H1 (cell line): Measurements from ENCODE around the gene ARHGAP26. TPM values are rescaled to one million over a fixed set of nuclear protein-coding genes. Genes with fewer than 3 reads are reported as not detected.

Experiments used
- CTCF ChIA-PET: fragments of 300-600 bp; sonication (Branson Sonifier 250); formaldehyde crosslinking; loops from one replicate; lab custom pipeline; 2021; ENCODE audit not compliant: partially characterized antibody; lab: Charles Lee
- POLR2A ChIA-PET: fragments of 300-600 bp; sonication (Branson Sonifier 250); formaldehyde crosslinking; loops from one replicate; lab custom pipeline; 2021; ENCODE audit warnings: inconsistent platforms; ENCODE audit not compliant: partially characterized antibody; lab: Charles Lee
- DNase-seq, 2 experiments: peaks; one replicate each; pipeline versions ENCODE4 v3.0.0 to v3.0.0-alpha.2; 2010 to 2022; ENCODE audit warnings: low spot score in 2 of 2, low read depth in 1 of 2, mixed read lengths in 1 of 2
- FAIRE-seq: peaks from 2 replicates; lab custom pipeline; 2011; peaks lifted over from hg19 to GRCh38; lab: Jason Lieb, UNC
- H2AFZ ChIP-seq: 2 replicates; pipeline ENCODE4 v1.8.1; 2012; ENCODE audit warnings: low read length, inconsistent platforms
- H2AK5ac ChIP-seq: 2 replicates; pipeline ENCODE4 v1.6.1; 2013; ENCODE audit warnings: low read depth, low read length
- H2BK120ac ChIP-seq: replicated peaks from 2 replicates; pipeline ENCODE3; 2013; ENCODE audit warnings: low read depth, low read length, inconsistent platforms
- H2BK12ac ChIP-seq: 2 replicates; pipeline ENCODE4 v1.6.1; 2013; ENCODE audit warnings: low read depth, low read length
- H2BK15ac ChIP-seq: 2 replicates; pipeline ENCODE4 v1.6.1; 2013; ENCODE audit warnings: low read length
- H2BK20ac ChIP-seq: 2 replicates; pipeline ENCODE4 v1.6.1; 2013; ENCODE audit warnings: low read length
- H2BK5ac ChIP-seq: 2 replicates; pipeline ENCODE4 v1.6.1; 2013; ENCODE audit warnings: low read depth, low read length
- H3K14ac ChIP-seq: 2 replicates; pipeline ENCODE4 v1.6.1; 2013; ENCODE audit warnings: inconsistent platforms; ENCODE audit not compliant: insufficient read length
- H3K18ac ChIP-seq: 2 replicates; pipeline ENCODE4 v1.6.1; 2013; ENCODE audit warnings: low read length; ENCODE audit errors: extremely low read depth
- H3K23ac ChIP-seq: 2 replicates; pipeline ENCODE4 v1.6.1; 2013; ENCODE audit warnings: inconsistent platforms; ENCODE audit not compliant: insufficient read length
- H3K23me2 ChIP-seq: 2 replicates; pipeline ENCODE4 v1.6.1; 2013; ENCODE audit warnings: low read depth, low read length
- H3K27ac ChIP-seq: 2 replicates; pipeline ENCODE4 v1.6.1; 2011; ENCODE audit warnings: low read depth, low read length, inconsistent platforms
- H3K27me3 ChIP-seq, 4 experiments: replicated peaks in 1 of 4; 1 replicate in 1 of 4; 2 replicates in 3 of 4; pipeline versions ENCODE4 v1.6.1 to v1.8.1; 2011 to 2013; ENCODE audit warnings: low read length in 3 of 4, mild to moderate bottlenecking in 3 of 4, inconsistent platforms in 2 of 4, mixed read lengths in 2 of 4, moderate library complexity in 1 of 4; ENCODE audit not compliant: control insufficient read depth in 3 of 4, insufficient read depth in 3 of 4; ENCODE audit errors: extremely low read depth in 1 of 4
- H3K36me3 ChIP-seq, 4 experiments: 2 replicates each; pipeline versions ENCODE4 v1.6.1 to v1.8.1; 2011 to 2013; ENCODE audit warnings: mild to moderate bottlenecking in 4 of 4, low read length in 3 of 4, moderate library complexity in 2 of 4, control low read depth in 1 of 4, inconsistent platforms in 1 of 4; ENCODE audit not compliant: insufficient read depth in 4 of 4, control insufficient read depth in 2 of 4
- H3K4ac ChIP-seq: replicated peaks from 2 replicates; pipeline ENCODE3; 2013; ENCODE audit warnings: low read length, low read depth, mixed read lengths, inconsistent platforms; ENCODE audit not compliant: insufficient read length
- H3K4me1 ChIP-seq, 4 experiments: replicated peaks in 1 of 4; 1 replicate in 1 of 4; 2 replicates in 3 of 4; pipeline versions ENCODE4 v1.6.1 to v1.8.1; 2011 to 2013; ENCODE audit warnings: low read length in 3 of 4, inconsistent platforms in 2 of 4, mixed read lengths in 1 of 4; ENCODE audit not compliant: insufficient read depth in 4 of 4, control insufficient read depth in 3 of 4
- H3K4me2 ChIP-seq, 2 experiments: 2 replicates each; pipeline versions ENCODE4 v1.6.1 to v1.8.1; 2011 to 2013; ENCODE audit warnings: low read depth in 2 of 2, low read length in 2 of 2, control low read depth in 1 of 2, inconsistent platforms in 1 of 2, mild to moderate bottlenecking in 1 of 2; ENCODE audit not compliant: insufficient read depth in 1 of 2
- H3K4me3 ChIP-seq, 4 experiments: fragments of 200-600, 300-600 bp in 1 of 4; sonication (generic), shearing (Covaris generic), sonication (Bioruptor Twin) in 1 of 4; 2 replicates each; pipeline versions ENCODE4 v1.5.1 to v1.8.1; 2011 to 2016; ENCODE audit warnings: low read length in 4 of 4, low read depth in 3 of 4, control low read depth in 2 of 4, inconsistent platforms in 2 of 4, mild to moderate bottlenecking in 2 of 4, mixed read lengths in 1 of 4, moderate library complexity in 1 of 4; ENCODE audit not compliant: insufficient read depth in 2 of 4; ENCODE audit errors: extremely low read depth in 1 of 4
- H3K56ac ChIP-seq: replicated peaks from 2 replicates; pipeline ENCODE3; 2013; ENCODE audit warnings: low read depth, mild to moderate bottlenecking, mixed read lengths, low read length, inconsistent platforms; ENCODE audit not compliant: insufficient read length
- H3K79me1 ChIP-seq: 2 replicates; pipeline ENCODE4 v1.6.1; 2013; ENCODE audit warnings: low read depth, low read length, control low read depth
- H3K79me2 ChIP-seq, 2 experiments: 2 replicates each; pipeline versions ENCODE4 v1.6.1 to v1.8.1; 2012 to 2013; ENCODE audit warnings: low read length in 2 of 2, mild to moderate bottlenecking in 2 of 2, inconsistent platforms in 1 of 2; ENCODE audit not compliant: insufficient read depth in 2 of 2, control insufficient read depth in 1 of 2
- H3K9ac ChIP-seq, 4 experiments: replicated peaks in 1 of 4; 1 replicate in 1 of 4; 2 replicates in 3 of 4; pipeline versions ENCODE4 v1.6.1 to v1.8.1; 2011 to 2013; ENCODE audit warnings: low read depth in 3 of 4, low read length in 3 of 4, control low read depth in 2 of 4, mild to moderate bottlenecking in 2 of 4, moderate library complexity in 2 of 4, inconsistent platforms in 1 of 4; ENCODE audit errors: extremely low read depth in 1 of 4
- H3K9me3 ChIP-seq, 2 experiments: 2 replicates each; pipeline versions ENCODE4 v1.6.1 to v1.8.1; 2012 to 2013; ENCODE audit warnings: mild to moderate bottlenecking in 2 of 2, moderate library complexity in 2 of 2, control low read depth in 1 of 2, inconsistent platforms in 1 of 2, low read depth in 1 of 2, low read length in 1 of 2, mixed read lengths in 1 of 2; ENCODE audit not compliant: insufficient read depth in 2 of 2
- H4K20me1 ChIP-seq, 2 experiments: replicated peaks in 1 of 2; 2 replicates each; pipeline versions ENCODE3 to v1.8.1; 2011 to 2013; ENCODE audit warnings: inconsistent platforms in 2 of 2, low read length in 2 of 2, mild to moderate bottlenecking in 1 of 2; ENCODE audit not compliant: insufficient read depth in 2 of 2, control insufficient read depth in 1 of 2
- H4K5ac ChIP-seq: 2 replicates; pipeline ENCODE4 v1.6.1; 2013; ENCODE audit warnings: low read length, low read depth, mixed read lengths, inconsistent platforms; ENCODE audit not compliant: insufficient read length
- H4K8ac ChIP-seq: 2 replicates; pipeline ENCODE4 v1.8.0; 2013; ENCODE audit warnings: mild to moderate bottlenecking, moderate library complexity, low read length, inconsistent platforms; ENCODE audit not compliant: insufficient read depth; ENCODE audit errors: extremely low read depth
- H4K91ac ChIP-seq: replicated peaks from 2 replicates; pipeline ENCODE3; 2013; ENCODE audit warnings: low read length, mixed read lengths, inconsistent platforms; ENCODE audit not compliant: insufficient read length
- GTF2F1 ChIP-seq: IDR thresholded peaks from 2 replicates; pipeline ENCODE4 v1.6.1; 2012; ENCODE audit warnings: low read depth, low read length, improper control_type of control experiment, borderline replicate concordance
- KDM1A ChIP-seq: fragments of 200-600, 300-600 bp; sonication (generic); IDR thresholded peaks from 2 replicates; pipeline ENCODE4 v1.7.1; 2016; ENCODE audit warnings: mild to moderate bottlenecking, low read length, borderline replicate concordance
- KDM4A ChIP-seq: IDR thresholded peaks from one replicate; pipeline ENCODE4 v1.7.1; 2012; ENCODE audit warnings: low read depth, mild to moderate bottlenecking, moderate library complexity, low read length, inconsistent platforms; ENCODE audit not compliant: severe bottlenecking
- POLR2AphosphoS5 ChIP-seq: IDR thresholded peaks from 2 replicates; pipeline ENCODE4 v1.6.1; 2011; ENCODE audit warnings: low read depth, low read length
- RXRA ChIP-seq: IDR thresholded peaks from 2 replicates; pipeline ENCODE4 v1.6.1; 2011; ENCODE audit warnings: low read depth, mild to moderate bottlenecking, low read length, moderate library complexity; ENCODE audit not compliant: insufficient read depth
- SRF ChIP-seq: IDR thresholded peaks from 2 replicates; pipeline ENCODE4 v1.6.1; 2011; ENCODE audit warnings: mild to moderate bottlenecking, low read depth, low read length, moderate library complexity
- WGBS, 2 experiments: shearing (Covaris generic) in 1 of 2; methylation state at CpG; one replicate each; pipeline versions ENCODE4 v1.1.6 to v1.1.7; 2013 to 2015; ENCODE audit warnings: low lambda C conversion rate in 2 of 2, mixed read lengths in 2 of 2, inconsistent platforms in 1 of 2, low coverage in 1 of 2, missing lambda C conversion rate in 1 of 2; ENCODE audit not compliant: insufficient replicate concordance in 2 of 2, insufficient coverage in 1 of 2, insufficient read length in 1 of 2; ENCODE audit errors: extremely low coverage in 1 of 2, missing lambda C conversion rate in 1 of 2; 5-methylcytosine and 5-hydroxymethylcytosine counted together
- polyA plus RNA-seq, 7 experiments: library from polyadenylated mRNA; depleted of rRNA in 3 of 7; stranded (reverse) in 5 of 7; unstranded in 2 of 7; fragments of >200 nt in 5 of 7; fragments of 200-250 nt in 2 of 7; gene quantifications; 1 replicate in 5 of 7; 2 replicates in 1 of 7; 4 replicates in 1 of 7; pipeline versions ENCODE4 v1.2.1 to v1.2.3, GENCODE V29; 2011 to 2013; ENCODE audit warnings: missing spikeins in 2 of 7, mixed read lengths in 2 of 7
- total RNA-seq: library from RNA; stranded (reverse); fragmentation: NEBNext Ultra II Directional; extraction: Animal tissue kit (Norgen Biotek cat#: 25700); gene quantifications from 2 replicates; pipeline ENCODE4 v1.2.1, GENCODE V29; 2021
- TF ChIP-seq, protein P1 (sequence below): IDR thresholded peaks from 2 replicates; pipeline ENCODE4 v1.6.1; 2012; ENCODE audit warnings: inconsistent platforms
- TF ChIP-seq, protein P2 (sequence below): IDR thresholded peaks from 2 replicates; pipeline ENCODE4 v1.6.1; 2011; ENCODE audit warnings: low read depth, mild to moderate bottlenecking, low read length; ENCODE audit not compliant: insufficient read depth

Gene ARHGAP26
- total and polyA plus RNA-seq, 2 of the 8 experiments (the other 6 are each of a cell fraction or from before 2014, with no cell fraction given): 7.1 to 24.8 TPM

DNA sequence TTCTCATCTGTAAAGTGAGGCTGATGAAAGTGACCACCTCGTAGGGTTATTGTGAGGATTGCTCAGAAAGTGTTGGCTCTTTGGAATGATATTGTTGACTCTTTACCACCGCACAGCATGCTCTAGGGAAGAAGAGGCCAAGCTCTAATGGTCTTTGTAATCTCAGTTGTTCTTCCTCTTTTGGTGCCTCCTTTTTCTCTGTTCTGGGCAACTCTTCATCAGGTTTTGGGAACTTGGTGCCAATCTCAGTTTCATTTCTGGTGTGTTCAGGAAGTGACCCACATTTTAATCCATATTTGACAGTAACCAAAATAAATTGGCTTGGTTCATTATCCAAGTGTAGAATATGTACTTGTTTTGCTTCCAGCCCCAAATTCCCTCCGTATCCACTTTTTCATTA lies 25.1 kb downstream of the ARHGAP26 start:
- H2BK20ac ChIP-seq: no peak overlapping the region
- H3K56ac ChIP-seq: no peak overlapping the region
- 93% methylated on average over 3 of the region's 3 CpGs; no CpG with 5 or more reads in 1 of the 2 experiments for WGBS, 2 experiments

More for the DNA sequence above, 25.1 kb downstream of the ARHGAP26 start:
- Histone ChIP-seq H2BK120ac (no peak overlapping the region), H3K36me3 (no peaks in the 10 kb centered on the region), H4K8ac (no peak overlapping the region), H2BK15ac (no peak overlapping the region), H4K91ac (no peak overlapping the region), H2AK5ac (no peak overlapping the region), H2AFZ (no peak overlapping the region), H3K27me3 (no peaks in the 10 kb centered on the region), H3K18ac (no peak overlapping the region), H3K4me1 (peaks cover 0 to 11% (median 3%) of the 10 kb centered on the region in 4 experiments; a peak in 4 of 7 replicates), H4K20me1 (peaks cover 4 to 11% of the 10 kb centered on the region in 2 experiments), H3K9me3 (no peaks in the 10 kb centered on the region), H2BK5ac (no peak overlapping the region), H3K4ac (no peak overlapping the region), H4K5ac (no peak overlapping the region), H3K79me2 (peaks cover 0 to 42% of the 10 kb centered on the region in 2 experiments; a peak in 2 of 4 replicates), H3K27ac (no peak overlapping the region), H2BK12ac (no peak overlapping the region), H3K79me1 (peaks cover 17% of the 10 kb centered on the region), H3K4me3 (no peak overlapping the region), H3K14ac (no peak overlapping the region), H3K9ac (no peak overlapping the region), H3K23ac (no peak overlapping the region), H3K4me2 (no peak overlapping the region), H3K23me2 (no peaks in the 10 kb centered on the region; the same call in 1 of the 2 replicates)
- no peak for TF ChIP-seq KDM4A
- TF ChIP-seq, protein P1, sequence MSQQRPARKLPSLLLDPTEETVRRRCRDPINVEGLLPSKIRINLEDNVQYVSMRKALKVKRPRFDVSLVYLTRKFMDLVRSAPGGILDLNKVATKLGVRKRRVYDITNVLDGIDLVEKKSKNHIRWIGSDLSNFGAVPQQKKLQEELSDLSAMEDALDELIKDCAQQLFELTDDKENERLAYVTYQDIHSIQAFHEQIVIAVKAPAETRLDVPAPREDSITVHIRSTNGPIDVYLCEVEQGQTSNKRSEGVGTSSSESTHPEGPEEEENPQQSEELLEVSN: no peak
- TF ChIP-seq SRF: no peak
- no peak for TF ChIP-seq KDM1A
- TF ChIP-seq, protein P2, sequence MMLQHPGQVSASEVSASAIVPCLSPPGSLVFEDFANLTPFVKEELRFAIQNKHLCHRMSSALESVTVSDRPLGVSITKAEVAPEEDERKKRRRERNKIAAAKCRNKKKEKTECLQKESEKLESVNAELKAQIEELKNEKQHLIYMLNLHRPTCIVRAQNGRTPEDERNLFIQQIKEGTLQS: no peak
- no peak for TF ChIP-seq GTF2F1
- no peak for TF ChIP-seq POLR2AphosphoS5
- TF ChIP-seq RXRA: no peak
- ChIA-PET POLR2A (no interaction called here), CTCF (no interaction called here)
- DNase-seq (no peak), FAIRE-seq (no peak)
